BLaER1 treated with 17β-estradiol and CSF1 and Interleukin-3, amounts not matched to agents 10 nM and 100 nM (cell line): ENCODE results near the gene WHRN.

ENCODE experiments used
- H3K27ac ChIP-seq, 11 experiments: shearing (Covaris generic); formaldehyde crosslinking; 2 replicates each; pipeline ENCODE4 v1.8.1; 2022
- H3K27me3 ChIP-seq, 11 experiments: shearing (Covaris generic); formaldehyde crosslinking; 2 replicates each; pipeline ENCODE4 v1.8.1; 2022
- H3K36me3 ChIP-seq, 11 experiments: shearing (Covaris generic); formaldehyde crosslinking; 2 replicates each; pipeline ENCODE4 v1.8.1; 2022
- H3K4me1 ChIP-seq, 10 experiments: shearing (Covaris generic); formaldehyde crosslinking; 2 replicates each; pipeline ENCODE4 v1.8.1; 2022
- H3K4me2 ChIP-seq, 11 experiments: shearing (Covaris generic); formaldehyde crosslinking; 2 replicates each; pipeline ENCODE4 v1.8.1; 2022
- H3K4me3 ChIP-seq, 10 experiments: shearing (Covaris generic); formaldehyde crosslinking; 2 replicates each; pipeline ENCODE4 v1.8.1; 2022
- H3K9ac ChIP-seq, 11 experiments: shearing (Covaris generic); formaldehyde crosslinking; 2 replicates each; pipeline ENCODE4 v1.8.1; 2022
- H3K9me3 ChIP-seq, 11 experiments: shearing (Covaris generic); formaldehyde crosslinking; replicated peaks in 1 of 11; 2 replicates each; pipeline ENCODE4 v1.8.1; 2022
- H4K20me1 ChIP-seq, 11 experiments: shearing (Covaris generic); formaldehyde crosslinking; 2 replicates each; pipeline ENCODE4 v1.8.1; 2022
- Cebpa-rat ChIP-seq, 11 experiments: shearing (Covaris generic); IDR thresholded peaks; 2 replicates each; pipeline ENCODE4 v1.8.1; 2022

Gene WHRN

DNA sequence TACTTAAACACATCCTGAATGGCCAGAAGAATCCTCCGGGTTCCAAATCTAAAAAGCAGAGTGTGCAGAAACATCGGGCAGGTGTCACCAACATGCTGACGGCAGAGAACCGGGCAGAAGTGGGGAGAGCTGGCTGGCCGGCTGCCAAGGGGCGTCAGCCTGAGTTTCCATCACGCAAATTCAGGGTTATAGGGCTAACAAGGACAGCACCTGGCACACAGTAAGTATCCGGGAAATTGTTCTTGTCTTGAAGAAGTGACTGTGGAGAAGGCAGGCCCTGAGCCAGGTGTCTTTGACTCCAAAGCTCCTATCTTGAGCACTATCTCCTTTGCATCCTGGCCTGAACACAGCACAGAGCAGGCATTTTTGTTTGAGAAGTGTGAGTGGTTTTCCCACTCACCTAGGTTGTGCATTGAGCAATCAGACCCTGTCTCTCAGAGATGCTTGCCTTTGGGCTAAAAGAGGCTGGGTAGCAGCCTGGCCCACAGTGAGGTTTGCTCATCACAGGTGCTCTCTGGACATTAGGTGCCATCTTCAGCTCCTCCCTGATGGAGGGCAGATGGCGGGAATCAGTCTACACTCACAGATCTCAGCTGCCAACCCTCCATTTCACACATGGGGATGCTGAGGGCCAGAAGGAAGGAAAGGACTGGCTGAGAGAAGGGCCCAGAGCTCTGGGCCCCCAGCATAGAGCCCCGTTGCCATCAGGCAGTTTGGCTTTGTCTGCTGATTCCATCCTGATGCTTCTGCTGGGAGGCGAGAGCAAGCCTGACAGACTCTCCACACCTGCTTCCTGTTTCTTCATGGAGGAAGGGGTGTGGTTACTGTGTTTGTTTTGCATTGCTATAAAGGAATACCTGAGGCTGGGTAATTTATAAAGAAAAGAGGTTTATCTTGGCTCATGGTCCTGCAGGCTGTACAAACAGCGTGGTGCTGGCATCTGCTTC, 52.8 kb downstream of the WHRN start:
- Histone ChIP-seq H3K9ac (peak overlapping the region in 5 of 11 experiments; percentile 32 to 56 (median 41); a peak in 10 of 22 replicates), H3K27me3 (0 out of 22 replicates have a peak, but pooled peaks cover 0 to 4% (median 0%) of the 10 kb centered on the region in 11 experiments), H4K20me1 (peaks cover 0 to 5% (median 0%) of the 10 kb centered on the region in 11 experiments; a peak in 1 of 22 replicates), H3K4me1 (peaks cover 15 to 41% (median 39%) of the 10 kb centered on the region in 10 experiments), H3K9me3 (peaks cover 0 to 6% (median 0%) of the 10 kb centered on the region in 11 experiments; a peak in 2 of 22 replicates), H3K36me3 (no peaks in the 10 kb centered on the region), H3K27ac (peak overlapping the region in 8 of 11 experiments; percentile 24 to 73 (median 56); a peak in 14 of 22 replicates), H3K4me3 (no peak overlapping the region), H3K4me2 (peak overlapping the region; percentile 14 to 88 (median 76); a peak in 20 of 22 replicates)
- TF ChIP-seq Cebpa-rat (IDR thresholded peaks at IDR 0.05): no peak; a peak in 1 of 22 replicates

DNA sequence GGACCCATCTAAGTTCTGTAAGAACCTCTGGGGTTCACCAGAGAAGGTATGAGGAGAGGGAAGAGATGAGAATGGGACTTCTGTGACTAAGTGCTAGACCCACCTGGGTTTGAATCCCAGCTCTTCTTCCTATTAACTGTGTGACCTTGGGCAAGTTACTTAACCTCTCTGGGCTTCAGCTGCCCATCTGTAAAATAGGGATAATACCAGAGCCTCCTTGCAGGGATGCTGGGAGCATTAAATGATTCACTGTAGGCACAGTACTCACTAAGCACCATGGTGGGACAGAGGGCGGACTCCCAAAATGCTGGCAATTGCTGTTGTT, 53.6 kb downstream of the WHRN start:
- Histone ChIP-seq H3K4me3 (no peak overlapping the region), H3K4me1 (peaks cover 15 to 41% (median 39%) of the 10 kb centered on the region in 10 experiments), H3K27ac (peak overlapping the region in 3 of 11 experiments; percentile 70 to 73 (median 71); a peak in 4 of 22 replicates), H3K9ac (peak overlapping the region in 2 of 11 experiments; percentile 21 to 26; a peak in 1 of 22 replicates), H3K9me3 (peaks cover 0 to 6% (median 0%) of the 10 kb centered on the region in 11 experiments; a peak in 2 of 22 replicates), H4K20me1 (peaks cover 0 to 5% (median 0%) of the 10 kb centered on the region in 11 experiments; a peak in 1 of 22 replicates), H3K27me3 (0 out of 22 replicates have a peak, but pooled peaks cover 0 to 4% (median 0%) of the 10 kb centered on the region in 11 experiments), H3K36me3 (no peaks in the 10 kb centered on the region), H3K4me2 (peak overlapping the region in 10 of 11 experiments; percentile 17 to 88 (median 77); a peak in 19 of 22 replicates)
- no peak for TF ChIP-seq Cebpa-rat (IDR thresholded peaks at IDR 0.05)

- H3K27me3 ChIP-seq: 0 out of 22 replicates have a peak, but pooled peaks cover 0 to 4% (median 0%) of the 10 kb centered on the region in 11 experiments
- H4K20me1 ChIP-seq: peaks cover 0 to 5% (median 0%) of the 10 kb centered on the region in 11 experiments; a peak in 1 of 22 replicates
- H3K9ac ChIP-seq: peak overlapping the region in 3 of 11 experiments; percentile 21 to 26 (median 25); a peak in 1 of 22 replicates
- no peaks in the 10 kb centered on the region for H3K36me3 ChIP-seq
- peaks cover 0 to 6% (median 0%) of the 10 kb centered on the region in 11 experiments; a peak in 2 of 22 replicates for H3K9me3 ChIP-seq
- peaks cover 15 to 41% (median 39%) of the 10 kb centered on the region in 10 experiments for H3K4me1 ChIP-seq
- H3K4me2 ChIP-seq: peak overlapping the region in 10 of 11 experiments; percentile 17 to 88 (median 77); a peak in 19 of 22 replicates
- TF ChIP-seq Cebpa-rat (IDR thresholded peaks at IDR 0.05): no peak
- H3K27ac ChIP-seq: peak overlapping the region in 3 of 11 experiments; percentile 70 to 73 (median 71); a peak in 4 of 22 replicates
- no peak overlapping the region for H3K4me3 ChIP-seq
These were observed 54.2 kb downstream of the WHRN start for GRCh38 chr9:114450833-114451706.

DNA sequence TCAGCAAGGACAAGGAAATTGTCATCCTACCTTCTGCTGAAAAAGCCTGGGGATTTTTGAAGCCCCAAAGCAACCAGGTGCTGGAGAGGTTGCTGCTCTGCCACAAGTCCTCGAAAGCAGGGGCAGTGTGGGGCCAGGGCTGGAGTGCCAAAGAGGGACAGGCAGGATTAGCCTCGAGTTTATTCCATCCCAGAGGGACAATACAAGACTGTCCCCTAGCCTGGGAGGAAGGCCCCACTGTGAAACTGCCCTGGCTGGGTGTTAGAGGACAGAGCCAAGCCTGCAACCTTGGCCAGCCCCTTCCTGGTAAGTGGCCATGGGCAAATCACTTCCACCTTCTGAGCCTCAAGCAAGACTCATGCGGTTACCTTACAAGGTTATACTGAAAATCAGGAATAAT, 55.1 kb downstream of the WHRN start:
- Histone ChIP-seq H4K20me1 (peaks cover 0 to 5% (median 0%) of the 10 kb centered on the region in 11 experiments; a peak in 1 of 22 replicates), H3K9me3 (peaks cover 0 to 6% (median 0%) of the 10 kb centered on the region in 11 experiments; a peak in 2 of 22 replicates), H3K27ac (no peak overlapping the region), H3K9ac (no peak overlapping the region), H3K27me3 (0 out of 22 replicates have a peak, but pooled peaks cover 0 to 4% (median 0%) of the 10 kb centered on the region in 11 experiments), H3K36me3 (no peaks in the 10 kb centered on the region), H3K4me1 (peaks cover 15 to 41% (median 39%) of the 10 kb centered on the region in 10 experiments), H3K4me2 (no peak overlapping the region; a peak in 1 of 22 replicates), H3K4me3 (no peak overlapping the region)
- TF ChIP-seq Cebpa-rat (IDR thresholded peaks at IDR 0.05): no peak

DNA sequence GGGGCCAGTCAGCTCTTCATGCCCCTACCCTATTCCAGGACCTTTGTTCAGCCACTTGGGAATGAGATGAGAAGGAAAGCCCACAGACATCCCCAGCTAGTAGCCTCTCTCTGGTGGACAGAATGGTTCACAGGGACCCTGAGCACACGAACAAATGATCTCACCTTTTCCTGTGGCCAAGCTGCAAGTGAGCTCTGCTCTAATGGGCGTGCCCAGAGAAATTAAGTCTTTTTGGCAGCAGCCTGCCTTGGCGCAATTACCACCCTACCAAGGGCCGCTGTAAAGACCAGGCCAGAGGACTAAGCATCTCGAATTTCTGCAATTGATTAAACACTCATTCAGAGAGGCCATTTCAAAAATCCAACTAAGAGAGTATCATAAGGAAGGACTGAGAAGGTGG, 56.0 kb downstream of the WHRN start:
- Histone ChIP-seq H3K4me2 (peak overlapping the region in 8 of 11 experiments; percentile 26 to 62 (median 48); a peak in 15 of 22 replicates), H3K4me3 (no peak overlapping the region), H3K27ac (no peak overlapping the region), H3K9ac (no peak overlapping the region), H4K20me1 (peaks cover 0 to 5% (median 0%) of the 10 kb centered on the region in 11 experiments; a peak in 1 of 22 replicates), H3K9me3 (peaks cover 0 to 6% (median 0%) of the 10 kb centered on the region in 11 experiments; a peak in 4 of 22 replicates), H3K27me3 (0 out of 22 replicates have a peak, but pooled peaks cover 0 to 4% (median 0%) of the 10 kb centered on the region in 11 experiments), H3K36me3 (no peaks in the 10 kb centered on the region), H3K4me1 (peaks cover 15 to 41% (median 39%) of the 10 kb centered on the region in 10 experiments)
- no peak for TF ChIP-seq Cebpa-rat (IDR thresholded peaks at IDR 0.05)

DNA sequence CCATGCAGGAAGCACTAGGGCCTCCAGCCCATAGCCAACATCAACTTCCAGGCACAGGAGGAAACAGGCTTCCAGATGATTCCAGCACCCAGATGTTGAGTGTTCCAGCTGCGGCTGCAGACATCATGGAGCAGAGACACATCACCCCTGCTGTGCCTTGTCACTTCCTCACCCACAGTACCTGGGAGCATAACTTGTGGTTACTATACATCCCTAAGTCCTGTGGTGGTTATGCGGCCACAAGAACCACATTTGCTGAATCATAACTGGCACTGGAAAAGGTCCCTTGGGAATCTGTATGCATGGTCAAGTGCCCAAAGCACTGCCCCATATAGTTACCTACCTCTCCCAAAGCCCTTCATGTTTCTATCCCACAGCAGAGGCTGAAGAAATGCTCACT, 56.6 kb downstream of the WHRN start:
- peaks cover 15 to 41% (median 39%) of the 10 kb centered on the region in 10 experiments for H3K4me1 ChIP-seq
- no peaks in the 10 kb centered on the region for H3K36me3 ChIP-seq
- H3K27me3 ChIP-seq: 0 out of 22 replicates have a peak, but pooled peaks cover 0 to 4% (median 0%) of the 10 kb centered on the region in 11 experiments
- H3K4me3 ChIP-seq: no peak overlapping the region
- H3K27ac ChIP-seq: no peak overlapping the region
- H4K20me1 ChIP-seq: peaks cover 0 to 5% (median 0%) of the 10 kb centered on the region in 11 experiments; a peak in 1 of 22 replicates
- peaks cover 4 to 6% (median 4%) of the 10 kb centered on the region in 11 experiments for H3K9me3 ChIP-seq
- H3K9ac ChIP-seq: no peak overlapping the region
- peak overlapping the region; percentile 18 to 62 (median 45); a peak in 21 of 22 replicates for H3K4me2 ChIP-seq
- TF ChIP-seq Cebpa-rat (IDR thresholded peaks at IDR 0.05): no peak

GRCh38 chr9:114446672-114447450, 58.4 kb downstream of the WHRN start:
- H3K4me2 ChIP-seq: no peak overlapping the region
- TF ChIP-seq Cebpa-rat (IDR thresholded peaks at IDR 0.05): no peak
- H3K9ac ChIP-seq: no peak overlapping the region
- H3K27ac ChIP-seq: no peak overlapping the region
- no peaks in the 10 kb centered on the region for H3K36me3 ChIP-seq
- peaks cover 7 to 27% (median 25%) of the 10 kb centered on the region in 10 experiments for H3K4me1 ChIP-seq
- H3K27me3 ChIP-seq: 0 out of 22 replicates have a peak, but pooled peaks cover 0 to 4% (median 0%) of the 10 kb centered on the region in 11 experiments
- H3K4me3 ChIP-seq: no peak overlapping the region
- H4K20me1 ChIP-seq: peaks cover 0 to 5% (median 0%) of the 10 kb centered on the region in 11 experiments; a peak in 1 of 22 replicates
- peaks cover 9 to 15% (median 13%) of the 10 kb centered on the region in 11 experiments for H3K9me3 ChIP-seq
